Fibroblast of skin of right biceps (primary cell): ENCODE results near the gene LRIF1.
"Not testable (repeated sequence)": the region's sequence is repeated elsewhere in the genome, so short reads cannot be mapped to it uniquely, and the experiment has no call there.

Experiments
- DNase-seq: peaks from one replicate; pipeline ENCODE4 v3.0.0-alpha.2; 2013

The LRIF1 gene

DNA sequence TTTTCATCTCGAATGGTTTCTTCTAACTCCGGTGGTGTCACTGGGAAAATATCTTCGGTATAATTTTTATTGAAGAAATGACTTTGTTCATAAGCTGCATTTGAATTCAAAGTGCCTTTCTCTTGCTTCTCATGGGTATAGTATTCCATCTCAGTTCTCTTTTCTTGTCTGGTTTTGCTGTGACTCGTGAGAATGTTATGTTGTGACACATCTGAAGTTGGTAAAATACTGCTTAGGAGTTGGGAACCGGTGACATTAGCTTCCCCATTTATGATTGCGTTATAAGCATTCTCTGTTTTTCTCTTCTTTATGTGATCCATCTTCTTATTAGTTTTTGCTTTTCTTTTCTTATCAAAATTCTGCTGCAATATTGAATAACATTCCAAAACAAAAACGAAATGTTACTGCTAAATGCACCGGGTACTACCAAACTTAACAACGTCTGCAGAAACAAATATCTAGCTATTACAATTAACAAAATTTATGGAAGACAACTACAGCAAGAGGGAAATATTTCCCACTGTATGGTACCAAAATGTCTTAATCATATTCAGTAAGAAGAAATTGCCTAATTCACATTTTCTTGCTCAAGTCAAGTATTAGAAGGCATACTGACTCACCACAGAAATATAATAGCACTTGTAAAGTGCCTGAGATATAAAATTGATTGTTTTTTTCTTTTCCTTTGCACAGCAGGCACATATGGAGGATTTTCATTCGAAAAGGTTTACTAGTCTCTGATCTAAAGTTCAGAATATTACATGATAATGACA lies 15.5 kb downstream of the LRIF1 start:
- peak; percentile 42 for DNase-seq

DNA sequence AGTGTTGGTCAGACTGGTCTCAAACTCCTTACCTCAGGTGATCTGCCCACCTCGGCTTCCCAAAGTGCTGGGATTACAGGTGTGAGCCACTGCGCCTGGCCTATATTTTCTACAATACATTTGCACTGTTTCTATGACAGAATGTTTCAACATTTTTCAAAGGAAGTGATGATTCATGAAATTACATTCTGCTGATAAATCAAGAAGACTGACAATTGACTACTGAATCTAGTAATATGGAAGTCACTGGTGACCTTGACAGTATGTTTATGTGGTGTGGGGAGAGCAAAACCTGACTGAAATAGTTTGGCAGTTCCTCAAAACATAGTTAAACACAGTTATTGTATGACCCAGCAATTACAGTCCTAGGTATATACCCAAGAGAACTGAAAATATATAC lies 18.1 kb downstream of the LRIF1 start:
- DNase-seq, result no peak

GRCh38 chr1:110944806-110945205 lies 18.9 kb downstream of the LRIF1 start:
- DNase-seq, result no peak

GRCh38 chr1:110936567-110936966 lies 27.2 kb downstream of the LRIF1 start:
- no peak for DNase-seq

DNA sequence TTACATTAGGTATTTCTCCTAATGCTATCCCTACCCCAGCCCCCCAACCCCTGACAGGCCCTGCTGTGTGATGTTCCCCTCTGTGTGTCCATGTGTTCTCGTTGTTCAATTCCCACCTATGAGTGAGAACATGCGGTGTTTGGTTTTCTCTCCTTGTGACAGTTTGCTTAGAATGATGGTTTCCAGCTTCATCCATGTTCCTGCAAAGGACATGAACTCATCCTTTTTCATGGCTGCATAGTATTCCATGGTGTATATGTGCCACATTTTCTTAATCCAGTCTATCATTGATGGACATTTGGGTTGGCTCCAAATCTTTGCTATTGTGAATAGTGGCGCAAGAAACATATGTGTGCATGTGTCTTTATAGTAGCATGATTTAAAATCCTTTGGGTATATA lies 32.6 kb downstream of the LRIF1 start:
- DNase-seq, result not testable (repeated sequence)

GRCh38 chr1:110928904-110929303 lies 34.8 kb downstream of the LRIF1 start:
- no peak for DNase-seq

DNA sequence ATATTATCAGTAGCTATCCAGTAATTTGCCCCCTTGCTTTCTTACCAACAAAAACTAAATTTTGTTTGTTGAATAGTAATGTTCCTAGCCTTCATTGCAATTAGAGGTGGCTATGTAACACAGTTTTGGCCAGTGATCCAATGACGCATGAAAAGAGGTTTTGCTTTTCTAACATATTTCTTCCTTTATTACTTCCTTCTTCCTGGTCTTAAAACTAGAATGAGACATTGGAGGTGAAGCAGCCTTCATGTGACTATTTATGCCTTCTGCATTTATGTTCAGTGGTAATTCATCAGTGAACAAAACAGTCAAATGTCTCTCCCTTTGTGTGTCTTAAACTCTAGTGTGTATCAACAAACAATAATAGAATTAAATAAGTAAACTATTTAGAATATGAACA lies 35.5 kb downstream of the LRIF1 start:
- no peak for DNase-seq

DNA sequence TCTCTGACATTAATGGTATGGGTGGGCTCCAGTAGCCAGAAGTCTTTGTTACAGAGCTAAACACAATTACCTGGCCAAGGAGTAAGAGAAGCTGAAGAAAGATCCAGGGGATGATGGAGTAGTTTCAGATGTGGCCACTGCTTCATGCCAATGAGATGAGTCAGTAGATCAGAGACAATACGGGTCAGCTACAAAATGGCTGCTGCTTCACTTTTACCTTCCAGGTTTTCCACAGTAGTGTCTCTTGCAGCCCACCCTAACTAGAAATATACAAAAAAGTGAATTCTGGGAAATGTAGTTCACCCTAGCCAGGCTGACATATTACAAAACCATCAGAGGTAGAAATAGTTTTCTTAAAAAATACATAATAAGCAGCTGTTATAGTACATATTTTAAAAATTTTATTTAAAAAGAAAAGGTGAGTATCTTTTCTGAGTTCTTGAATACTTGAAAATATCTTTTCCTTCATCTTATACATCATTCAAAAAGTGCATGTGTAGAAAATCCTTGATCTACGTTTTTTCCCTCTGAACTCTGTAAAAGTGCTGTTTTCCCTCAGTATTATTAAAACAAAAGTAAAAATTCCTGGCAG lies 36.1 kb downstream of the LRIF1 start:
- DNase-seq, result no peak

DNA sequence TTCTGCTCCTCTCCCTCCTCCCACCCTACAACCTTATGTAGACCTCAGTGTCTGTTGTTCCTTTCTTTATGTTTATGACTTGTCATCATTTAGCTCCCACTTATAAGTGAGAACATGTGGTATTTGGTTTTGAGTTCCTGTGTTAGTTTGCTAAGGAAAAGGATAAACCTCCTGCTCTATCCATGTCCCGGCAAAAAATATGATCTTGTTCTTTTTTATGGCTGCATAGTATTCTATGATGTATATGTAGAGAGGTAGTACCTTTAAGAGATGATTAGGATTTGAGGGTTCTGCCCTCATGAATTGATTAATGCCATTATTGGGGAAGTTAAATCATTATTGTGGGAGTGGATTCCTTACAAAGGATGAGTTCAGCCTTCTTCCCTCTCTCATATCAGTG lies 41.8 kb downstream of the LRIF1 start:
- no peak for DNase-seq

- no peak for DNase-seq
Observed at GRCh38 chr1:110918016-110918415, 45.7 kb downstream of the LRIF1 start.

GRCh38 chr1:110916669-110917306 lies 46.9 kb downstream of the LRIF1 start:
- DNase-seq, result no peak

DNA sequence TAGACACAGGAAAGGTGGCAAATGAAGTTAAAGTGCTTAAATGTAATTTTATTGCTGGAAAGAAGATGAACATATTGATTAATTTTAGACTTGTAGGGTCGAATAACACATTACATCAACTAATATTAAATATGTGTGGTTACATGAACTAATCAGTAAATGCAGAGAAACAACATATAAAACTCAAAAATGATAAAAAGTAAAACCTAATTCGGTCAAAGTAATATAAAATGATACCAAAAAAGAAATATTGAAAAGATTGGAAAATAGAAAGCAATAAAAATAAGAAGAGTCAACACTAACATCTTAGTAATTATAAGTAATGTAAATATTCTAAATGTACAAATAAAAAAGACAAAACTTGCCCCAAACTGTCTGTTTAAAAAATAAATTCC lies 47.5 kb downstream of the LRIF1 start:
- no peak for DNase-seq

- DNase-seq, result no peak
Observed at GRCh38 chr1:110915804-110916203, 47.9 kb downstream of the LRIF1 start.

DNA sequence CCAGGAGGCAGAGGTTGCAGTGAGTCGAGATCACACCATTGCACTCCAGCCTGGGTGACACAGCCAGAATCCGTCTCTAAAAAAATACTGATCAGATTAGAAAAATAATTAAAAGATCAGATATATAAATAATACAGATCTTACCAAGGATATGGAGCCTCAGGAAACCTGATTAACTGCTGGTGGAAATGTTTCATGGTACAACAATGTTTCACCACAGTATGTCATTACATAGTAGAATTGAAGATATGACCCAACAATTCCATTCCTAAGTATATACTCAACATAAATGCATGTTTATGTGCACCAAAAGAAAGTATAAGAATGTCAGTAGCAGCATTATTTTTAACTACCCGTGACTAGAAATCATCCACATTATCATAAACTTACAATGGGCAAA lies 49.0 kb downstream of the LRIF1 start:
- DNase-seq, result no peak

- no peak for DNase-seq
Observed at GRCh38 chr1:110912784-110913183, 50.9 kb downstream of the LRIF1 start.

- no peak for DNase-seq
Observed at GRCh38 chr1:110903853-110904500, 59.7 kb downstream of the LRIF1 start.

DNA sequence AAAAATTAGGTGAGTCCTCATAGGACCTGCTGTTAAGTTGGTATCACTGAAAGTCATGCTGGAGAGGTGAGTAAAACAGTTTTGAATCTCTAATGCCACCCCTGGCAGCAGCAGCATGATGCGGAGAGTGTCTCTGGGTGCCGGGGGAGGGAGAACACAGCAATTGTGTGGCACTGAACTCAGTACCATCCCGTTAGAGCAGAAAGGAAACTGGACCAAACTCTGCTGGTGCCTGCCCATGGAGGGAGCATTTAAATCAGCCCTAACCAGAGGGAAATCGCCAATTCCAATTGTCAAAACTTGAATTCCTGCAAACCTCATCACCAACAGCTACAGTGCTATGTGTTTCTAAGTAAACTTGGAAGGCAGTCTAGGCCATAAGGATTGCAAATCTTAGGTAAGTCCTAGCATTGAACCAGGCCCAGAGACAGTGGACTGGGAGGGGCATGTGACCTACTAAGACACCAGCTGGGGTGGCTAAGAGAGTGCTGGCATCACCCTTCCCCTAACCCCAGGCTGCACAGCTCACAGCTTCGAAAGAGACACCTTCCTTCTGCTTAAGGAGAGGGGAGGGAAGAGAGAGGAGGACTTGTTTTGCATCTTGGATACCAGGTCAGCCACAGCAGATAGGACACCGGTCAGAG lies 60.8 kb downstream of the LRIF1 start:
- no peak for DNase-seq

- no peak for DNase-seq
Observed at GRCh38 chr1:110899458-110899843, 64.3 kb downstream of the LRIF1 start.

DNA sequence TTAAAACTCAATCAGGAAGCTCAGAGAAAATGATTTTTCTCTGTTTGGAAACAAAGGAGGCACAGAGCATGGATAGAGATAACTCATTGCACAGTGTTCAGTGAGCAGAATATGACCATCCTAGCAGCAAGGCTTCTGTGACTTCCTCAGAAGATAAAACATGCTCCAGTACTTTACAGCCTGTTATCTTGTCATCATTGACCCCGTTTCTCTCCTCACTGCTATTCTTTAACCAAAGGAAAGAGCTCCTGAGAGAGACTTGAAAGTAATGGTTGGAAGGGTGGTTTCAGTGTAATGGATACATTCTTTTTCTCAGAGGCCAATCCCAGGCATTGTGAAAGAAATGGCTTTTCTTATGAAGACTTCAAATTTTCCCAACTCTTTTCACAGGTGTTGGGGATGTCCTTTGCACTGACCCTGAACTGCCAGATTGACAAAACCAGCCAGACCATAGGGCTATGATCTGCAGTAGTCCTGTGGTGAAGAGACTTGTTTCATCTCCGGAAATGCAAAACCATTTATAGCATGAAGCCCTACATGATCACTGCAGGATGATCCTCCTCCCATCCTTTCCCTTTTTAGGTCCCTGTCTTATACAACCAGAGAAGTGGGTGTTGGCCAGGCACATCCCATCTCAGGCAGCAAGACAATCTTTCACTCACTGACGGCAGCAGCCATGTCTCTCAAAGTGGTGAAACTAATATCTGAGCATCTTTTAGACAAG lies 64.8 kb downstream of the LRIF1 start:
- DNase-seq, result no peak

DNA sequence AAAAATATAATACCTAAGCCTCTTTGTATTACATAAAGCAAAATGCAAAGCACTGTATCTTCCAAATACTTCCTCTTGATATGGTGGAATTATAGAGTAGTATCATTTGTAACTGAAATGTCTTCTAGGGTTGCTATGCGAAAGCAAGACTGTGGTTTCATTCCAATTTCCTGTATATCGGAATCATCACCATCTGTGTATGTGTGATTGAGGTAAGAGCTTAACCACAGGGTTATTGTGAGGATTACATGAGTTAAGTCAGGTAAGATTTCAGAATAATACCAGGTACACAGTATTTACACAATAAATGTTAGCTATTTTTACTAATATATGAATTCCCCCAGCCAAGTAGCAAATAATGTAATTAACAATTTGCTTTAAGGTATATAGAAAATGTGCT lies 66.0 kb downstream of the LRIF1 start:
- DNase-seq, result no peak
